ENCODE data around the gene LRRC8C. TPM values are rescaled to one million over a fixed set of nuclear protein-coding genes. Genes with fewer than 3 reads are reported as not detected.
"Not testable (repeated sequence)": the region's sequence is repeated elsewhere in the genome, so short reads cannot be mapped to it uniquely, and the experiment has no call there.

The LRRC8C gene
- total RNA-seq, 1 donor = 10.8 TPM

GRCh38 chr1:89704014-89704413 lies 71.1 kb downstream of the LRRC8C start:
- no peak overlapping the region for H3K4me3 ChIP-seq (ENCODE audit: low read depth, low read length)
- no peak for TF ChIP-seq CTCF (IDR thresholded peaks at IDR 0.05; ENCODE audit: insufficient read depth, low read depth, low read length)
- no peak for DNase-seq (ENCODE audit: low read depth)

- not testable (repeated sequence) for DNase-seq (ENCODE audit: low read depth); H3K4me3 ChIP-seq (ENCODE audit: low read depth, low read length)
Measured at GRCh38 chr1:89704885-89705284, 72.0 kb downstream of the LRRC8C start.

- no peak overlapping the region for H3K4me3 ChIP-seq (ENCODE audit: low read depth, low read length)
- DNase-seq (ENCODE audit: low read depth) = no peak
- TF ChIP-seq CTCF (IDR thresholded peaks at IDR 0.05; ENCODE audit: insufficient read depth, low read depth, low read length) = no peak
Measured at GRCh38 chr1:89705901-89706699, 73.2 kb downstream of the LRRC8C start.

- no peak for DNase-seq (ENCODE audit: low read depth)
- TF ChIP-seq CTCF (IDR thresholded peaks at IDR 0.05; ENCODE audit: insufficient read depth, low read depth, low read length) = no peak
- no peak overlapping the region for H3K4me3 ChIP-seq (ENCODE audit: low read depth, low read length)
Measured at GRCh38 chr1:89706700-89707012, 73.7 kb downstream of the LRRC8C start.

- H3K4me3 ChIP-seq (ENCODE audit: low read depth, low read length) = no peak overlapping the region
- no peak for TF ChIP-seq CTCF (IDR thresholded peaks at IDR 0.05; ENCODE audit: insufficient read depth, low read depth, low read length)
- DNase-seq (ENCODE audit: low read depth) = no peak
Measured at GRCh38 chr1:89708751-89709375, 75.9 kb downstream of the LRRC8C start.

GRCh38 chr1:89710498-89711139 lies 77.7 kb downstream of the LRRC8C start:
- no peak for TF ChIP-seq CTCF (IDR thresholded peaks at IDR 0.05; ENCODE audit: insufficient read depth, low read depth, low read length)
- DNase-seq (ENCODE audit: low read depth) = no peak
- H3K4me3 ChIP-seq (ENCODE audit: low read depth, low read length) = no peak overlapping the region

- DNase-seq (ENCODE audit: low read depth) = no peak
- no peak for TF ChIP-seq CTCF (IDR thresholded peaks at IDR 0.05; ENCODE audit: insufficient read depth, low read depth, low read length)
- H3K4me3 ChIP-seq (ENCODE audit: low read depth, low read length) = no peak overlapping the region
Measured at GRCh38 chr1:89711140-89711778, 78.3 kb downstream of the LRRC8C start.

All from fibroblast of villous mesenchyme (primary cell).